NB4 (cell line): Measurements from ENCODE around the gene TEX9.

ENCODE experiments used
- DNase-seq: peaks from one replicate; pipeline ENCODE4 v3.0.0; 2010; ENCODE audit warnings: low read depth
- H3K4me3 ChIP-seq: one replicate; pipeline ENCODE4 v1.5.1; 2011; ENCODE audit warnings: mild to moderate bottlenecking, low read depth, low read length, moderate library complexity
- MYC ChIP-seq: IDR thresholded peaks from 2 replicates; pipeline ENCODE4 v1.6.1; 2011; ENCODE audit warnings: low read depth, low read length
- POLR2A ChIP-seq: IDR thresholded peaks from 2 replicates; pipeline ENCODE4 v1.6.1; 2011; ENCODE audit warnings: mild to moderate bottlenecking; ENCODE audit not compliant: insufficient read length; ENCODE audit errors: extremely low read depth
- TF ChIP-seq, protein P1 (sequence below): IDR thresholded peaks from 2 replicates; pipeline ENCODE4 v1.6.1; 2011; ENCODE audit warnings: low read depth, low read length
- TF ChIP-seq, protein P2 (sequence below): IDR thresholded peaks from one replicate; pipeline ENCODE4 v1.5.1; 2012; ENCODE audit warnings: low read depth, low read length

The TEX9 gene

GRCh38 chr15:56464893-56465520 lies 99.8 kb downstream of the TEX9 start, which contains the start of gene MNS1:
Gene MNS1 (minus strand): TSS chr15:56465137. CDS start chr15:56464972, 165 bp downstream.
- TF ChIP-seq POLR2A (no peak), MYC (no peak)
- H3K4me3 ChIP-seq: peak within 1 kb of the TSS; percentile 84
- DNase-seq: peak; percentile 96

- TF ChIP-seq, protein P1, sequence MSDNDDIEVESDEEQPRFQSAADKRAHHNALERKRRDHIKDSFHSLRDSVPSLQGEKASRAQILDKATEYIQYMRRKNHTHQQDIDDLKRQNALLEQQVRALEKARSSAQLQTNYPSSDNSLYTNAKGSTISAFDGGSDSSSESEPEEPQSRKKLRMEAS: no peak
- no peak for TF ChIP-seq MYC
- no peak for TF ChIP-seq POLR2A
- TF ChIP-seq, protein P2, sequence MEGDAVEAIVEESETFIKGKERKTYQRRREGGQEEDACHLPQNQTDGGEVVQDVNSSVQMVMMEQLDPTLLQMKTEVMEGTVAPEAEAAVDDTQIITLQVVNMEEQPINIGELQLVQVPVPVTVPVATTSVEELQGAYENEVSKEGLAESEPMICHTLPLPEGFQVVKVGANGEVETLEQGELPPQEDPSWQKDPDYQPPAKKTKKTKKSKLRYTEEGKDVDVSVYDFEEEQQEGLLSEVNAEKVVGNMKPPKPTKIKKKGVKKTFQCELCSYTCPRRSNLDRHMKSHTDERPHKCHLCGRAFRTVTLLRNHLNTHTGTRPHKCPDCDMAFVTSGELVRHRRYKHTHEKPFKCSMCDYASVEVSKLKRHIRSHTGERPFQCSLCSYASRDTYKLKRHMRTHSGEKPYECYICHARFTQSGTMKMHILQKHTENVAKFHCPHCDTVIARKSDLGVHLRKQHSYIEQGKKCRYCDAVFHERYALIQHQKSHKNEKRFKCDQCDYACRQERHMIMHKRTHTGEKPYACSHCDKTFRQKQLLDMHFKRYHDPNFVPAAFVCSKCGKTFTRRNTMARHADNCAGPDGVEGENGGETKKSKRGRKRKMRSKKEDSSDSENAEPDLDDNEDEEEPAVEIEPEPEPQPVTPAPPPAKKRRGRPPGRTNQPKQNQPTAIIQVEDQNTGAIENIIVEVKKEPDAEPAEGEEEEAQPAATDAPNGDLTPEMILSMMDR: no peak
- DNase-seq: no peak
Measured at GRCh38 chr15:56467616-56468015, 102.4 kb downstream of the TEX9 start.

GRCh38 chr15:56468401-56468800 lies 103.2 kb downstream of the TEX9 start:
- H3K4me3 ChIP-seq: peak overlapping the region; percentile 63
- TF ChIP-seq POLR2A (no peak), MYC (no peak)
- TF ChIP-seq, protein P2: no peak
- TF ChIP-seq, protein P1: no peak
- peak; percentile 62 for DNase-seq

More at GRCh38 chr15:56467616-56468015, 102.4 kb downstream of the TEX9 start:
- no peak overlapping the region for H3K4me3 ChIP-seq

GRCh38 chr15:56469483-56469882 lies 104.3 kb downstream of the TEX9 start:
- TF ChIP-seq, protein P2: no peak
- TF ChIP-seq, protein P1: no peak
- TF ChIP-seq POLR2A (no peak), MYC (no peak)
- H3K4me3 ChIP-seq: no peak overlapping the region
- DNase-seq: peak; percentile 62

GRCh38 chr15:56471440-56472069 lies 106.3 kb downstream of the TEX9 start:
- DNase-seq: no peak

GRCh38 chr15:56472278-56472677 lies 107.1 kb downstream of the TEX9 start:
- TF ChIP-seq, protein P1: no peak
- TF ChIP-seq MYC (no peak), POLR2A (no peak)
- TF ChIP-seq, protein P2: no peak
- no peak for DNase-seq

More at GRCh38 chr15:56471440-56472069, 106.3 kb downstream of the TEX9 start:
- no peak overlapping the region for H3K4me3 ChIP-seq
- no peak for TF ChIP-seq POLR2A
- no peak for TF ChIP-seq MYC
- TF ChIP-seq, protein P1: no peak

GRCh38 chr15:56473017-56473416 lies 107.8 kb downstream of the TEX9 start:
- TF ChIP-seq MYC (no peak), POLR2A (no peak)
- TF ChIP-seq, protein P1: no peak
- TF ChIP-seq, protein P2: no peak
- no peak for DNase-seq
- H3K4me3 ChIP-seq: no peak overlapping the region

More at GRCh38 chr15:56472278-56472677, 107.1 kb downstream of the TEX9 start:
- H3K4me3 ChIP-seq: no peak overlapping the region
